NCI-H2196 treated with DMSO at 0.1 percent for 48 hours (cell line): ENCODE measurements around the gene POU2F2.

Source experiments
- DNase-seq: peaks from one replicate; lab custom pipeline; 2025; ENCODE audit not compliant: unreplicated experiment; lab: John Stamatoyannopoulos, UW

Gene POU2F2

GRCh38 chr19:42126574-42126973 is 5.7 kb downstream of the POU2F2 start:
- DNase-seq, result no peak

GRCh38 chr19:42125536-42125935 is 6.7 kb downstream of the POU2F2 start:
- no peak for DNase-seq

GRCh38 chr19:42124386-42124901 is 7.8 kb downstream of the POU2F2 start:
- DNase-seq, result no peak

GRCh38 chr19:42123765-42124164 is 8.5 kb downstream of the POU2F2 start:
- DNase-seq, result no peak

GRCh38 chr19:42122691-42123607 is 9.3 kb downstream of the POU2F2 start:
- no peak for DNase-seq

GRCh38 chr19:42121656-42122069 is 10.6 kb downstream of the POU2F2 start:
- no peak for DNase-seq

- DNase-seq, result no peak
Observed at GRCh38 chr19:42121036-42121621, 11.1 kb downstream of the POU2F2 start.

GRCh38 chr19:42120276-42120980 is 11.8 kb downstream of the POU2F2 start:
- no peak for DNase-seq

GRCh38 chr19:42117076-42117475 is 15.2 kb downstream of the POU2F2 start:
- no peak for DNase-seq

- no peak for DNase-seq
Observed at GRCh38 chr19:42116308-42117075, 15.8 kb downstream of the POU2F2 start.

- DNase-seq, result no peak
Observed at GRCh38 chr19:42115705-42116104, 16.5 kb downstream of the POU2F2 start.

- no peak for DNase-seq
Observed at GRCh38 chr19:42115219-42115618, 17.0 kb downstream of the POU2F2 start.

GRCh38 chr19:42114412-42114811 is 17.8 kb downstream of the POU2F2 start:
- peak; percentile 86 for DNase-seq

- no peak for DNase-seq
Observed at GRCh38 chr19:42113641-42114348, 18.5 kb downstream of the POU2F2 start.

GRCh38 chr19:42111811-42112210 is 20.4 kb downstream of the POU2F2 start:
- DNase-seq, result no peak

- no peak for DNase-seq
Observed at GRCh38 chr19:42111384-42111783, 20.9 kb downstream of the POU2F2 start.

GRCh38 chr19:42110658-42111057 is 21.6 kb downstream of the POU2F2 start:
- no peak for DNase-seq

GRCh38 chr19:42109896-42110295 is 22.4 kb downstream of the POU2F2 start:
- no peak for DNase-seq

GRCh38 chr19:42108527-42109389 is 23.5 kb downstream of the POU2F2 start:
- DNase-seq, result peak; percentile 71
